Measurements from ENCODE around the gene DISP1.

DISP1 gene

DNA sequence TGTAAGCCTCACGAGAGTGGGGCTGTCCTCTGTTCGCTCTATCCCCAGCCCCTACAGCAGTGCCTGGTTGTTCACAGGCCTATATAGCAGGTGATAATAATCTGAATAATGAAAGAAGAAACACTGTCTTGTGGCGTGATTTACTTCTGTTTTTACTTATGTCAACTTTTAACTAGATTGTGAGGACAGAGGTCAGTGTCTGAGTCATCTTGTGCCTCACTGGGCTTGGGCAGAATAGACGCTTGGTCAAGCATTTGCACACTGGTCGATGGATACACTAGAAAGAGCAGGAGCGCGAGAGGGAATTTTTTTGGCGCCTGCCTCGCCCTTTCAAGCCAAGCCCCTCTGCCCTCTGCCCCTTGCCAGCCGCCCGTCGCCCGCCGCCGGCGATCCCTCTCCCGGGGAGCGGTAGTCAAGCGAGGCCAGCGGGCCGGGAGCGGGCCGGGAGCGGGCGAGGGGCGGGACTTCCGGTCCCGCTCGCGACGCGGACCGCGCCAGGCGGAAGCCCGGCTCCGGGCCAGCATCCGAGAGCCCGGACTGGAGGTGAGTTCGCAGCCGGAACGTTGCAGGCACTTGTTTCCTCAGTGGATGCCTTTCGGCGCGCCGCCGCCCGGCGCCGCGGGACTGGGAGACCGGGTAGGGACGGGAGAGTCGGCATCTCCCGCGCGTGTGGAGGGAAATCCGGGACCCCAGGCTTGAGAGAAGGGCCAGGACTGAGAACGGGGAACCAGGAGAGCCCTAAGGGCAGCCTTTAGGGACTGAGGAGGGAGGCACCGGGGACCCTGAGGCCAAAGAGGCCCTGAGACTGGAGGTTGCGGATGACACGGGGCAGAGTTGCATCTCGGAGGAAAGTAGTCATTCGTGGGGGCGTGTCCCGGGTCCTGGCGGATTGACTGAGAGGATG, at the start of gene DISP1 (continued):
- TF ChIP-seq ZNF776 (tag by site-specific recombination; IDR thresholded peaks at IDR 0.05; ENCODE audit: borderline replicate concordance) (no peak), ZNF585B (tag by site-specific recombination; IDR thresholded peaks at IDR 0.05) (no peak), ZNF350 (tag by site-specific recombination; IDR thresholded peaks at IDR 0.05) (no peak), YY1 (tag by site-specific recombination; IDR thresholded peaks at IDR 0.05) (no peak; the same call in 1 of the 2 replicates), ZNF843 (tag by site-specific recombination; IDR thresholded peaks at IDR 0.05) (no peak), ZNF621 (tag by site-specific recombination; IDR thresholded peaks at IDR 0.05) (no peak), SP7 (tag by site-specific recombination; IDR thresholded peaks at IDR 0.05) (peak; percentile 77), ZNF169 (tag by site-specific recombination; IDR thresholded peaks at IDR 0.05) (no peak), YY2 (tag by site-specific recombination; IDR thresholded peaks at IDR 0.05) (no peak), KLF7 (tag by site-specific recombination; IDR thresholded peaks at IDR 0.05; ENCODE audit: borderline replicate concordance) (no peak), MYNN (tag by site-specific recombination; IDR thresholded peaks at IDR 0.05; ENCODE audit: borderline replicate concordance) (no peak), ZSCAN16 (tag by site-specific recombination; IDR thresholded peaks at IDR 0.05) (no peak), BCL11B (tag by site-specific recombination; IDR thresholded peaks at IDR 0.05; ENCODE audit: low read depth) (no peak), ZFP37 (tag by site-specific recombination; IDR thresholded peaks at IDR 0.05) (peak; percentile 95), ZNF596 (tag by site-specific recombination; IDR thresholded peaks at IDR 0.05) (no peak), ZNF670 (tag by site-specific recombination; IDR thresholded peaks at IDR 0.05; ENCODE audit: low read depth) (no peak), PRDM1 (tag by site-specific recombination; IDR thresholded peaks at IDR 0.05) (no peak), KLF8 (tag by site-specific recombination; IDR thresholded peaks at IDR 0.05) (no peak), ZNF175 (tag by site-specific recombination; IDR thresholded peaks at IDR 0.05) (no peak)
- TF ChIP-seq, protein P1, sequence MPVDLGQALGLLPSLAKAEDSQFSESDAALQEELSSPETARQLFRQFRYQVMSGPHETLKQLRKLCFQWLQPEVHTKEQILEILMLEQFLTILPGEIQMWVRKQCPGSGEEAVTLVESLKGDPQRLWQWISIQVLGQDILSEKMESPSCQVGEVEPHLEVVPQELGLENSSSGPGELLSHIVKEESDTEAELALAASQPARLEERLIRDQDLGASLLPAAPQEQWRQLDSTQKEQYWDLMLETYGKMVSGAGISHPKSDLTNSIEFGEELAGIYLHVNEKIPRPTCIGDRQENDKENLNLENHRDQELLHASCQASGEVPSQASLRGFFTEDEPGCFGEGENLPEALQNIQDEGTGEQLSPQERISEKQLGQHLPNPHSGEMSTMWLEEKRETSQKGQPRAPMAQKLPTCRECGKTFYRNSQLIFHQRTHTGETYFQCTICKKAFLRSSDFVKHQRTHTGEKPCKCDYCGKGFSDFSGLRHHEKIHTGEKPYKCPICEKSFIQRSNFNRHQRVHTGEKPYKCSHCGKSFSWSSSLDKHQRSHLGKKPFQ (tag by site-specific recombination; IDR thresholded peaks at IDR 0.05), result no peak
- TF ChIP-seq, protein P2, sequence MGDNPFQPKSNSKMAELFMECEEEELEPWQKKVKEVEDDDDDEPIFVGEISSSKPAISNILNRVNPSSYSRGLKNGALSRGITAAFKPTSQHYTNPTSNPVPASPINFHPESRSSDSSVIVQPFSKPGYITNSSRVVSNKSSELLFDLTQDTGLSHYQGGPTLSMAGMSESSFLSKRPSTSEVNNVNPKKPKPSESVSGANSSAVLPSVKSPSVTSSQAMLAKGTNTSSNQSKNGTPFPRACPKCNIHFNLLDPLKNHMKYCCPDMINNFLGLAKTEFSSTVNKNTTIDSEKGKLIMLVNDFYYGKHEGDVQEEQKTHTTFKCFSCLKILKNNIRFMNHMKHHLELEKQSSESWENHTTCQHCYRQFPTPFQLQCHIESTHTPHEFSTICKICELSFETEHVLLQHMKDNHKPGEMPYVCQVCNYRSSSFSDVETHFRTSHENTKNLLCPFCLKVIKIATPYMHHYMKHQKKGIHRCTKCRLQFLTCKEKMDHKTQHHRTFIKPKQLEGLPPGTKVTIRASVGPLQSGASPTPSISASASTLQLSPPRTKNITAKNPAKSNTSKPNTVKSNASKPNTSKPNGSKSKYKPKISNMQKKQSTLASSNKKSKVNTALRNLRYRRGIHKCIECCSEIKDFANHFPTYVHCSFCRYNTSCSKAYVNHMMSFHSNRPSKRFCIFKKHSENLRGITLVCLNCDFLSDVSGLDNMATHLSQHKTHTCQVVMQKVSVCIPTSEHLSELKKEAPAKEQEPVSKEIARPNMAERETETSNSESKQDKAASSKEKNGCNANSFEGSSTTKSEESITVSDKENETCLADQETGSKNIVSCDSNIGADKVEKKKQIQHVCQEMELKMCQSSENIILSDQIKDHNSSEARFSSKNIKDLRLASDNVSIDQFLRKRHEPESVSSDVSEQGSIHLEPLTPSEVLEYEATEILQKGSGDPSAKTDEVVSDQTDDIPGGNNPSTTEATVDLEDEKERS (tag by site-specific recombination; IDR thresholded peaks at IDR 0.05), result no peak
- TF ChIP-seq, protein P3, sequence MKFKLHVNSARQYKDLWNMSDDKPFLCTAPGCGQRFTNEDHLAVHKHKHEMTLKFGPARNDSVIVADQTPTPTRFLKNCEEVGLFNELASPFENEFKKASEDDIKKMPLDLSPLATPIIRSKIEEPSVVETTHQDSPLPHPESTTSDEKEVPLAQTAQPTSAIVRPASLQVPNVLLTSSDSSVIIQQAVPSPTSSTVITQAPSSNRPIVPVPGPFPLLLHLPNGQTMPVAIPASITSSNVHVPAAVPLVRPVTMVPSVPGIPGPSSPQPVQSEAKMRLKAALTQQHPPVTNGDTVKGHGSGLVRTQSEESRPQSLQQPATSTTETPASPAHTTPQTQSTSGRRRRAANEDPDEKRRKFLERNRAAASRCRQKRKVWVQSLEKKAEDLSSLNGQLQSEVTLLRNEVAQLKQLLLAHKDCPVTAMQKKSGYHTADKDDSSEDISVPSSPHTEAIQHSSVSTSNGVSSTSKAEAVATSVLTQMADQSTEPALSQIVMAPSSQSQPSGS (tag by site-specific recombination; IDR thresholded peaks at IDR 0.05; ENCODE audit: low read depth), result no peak
- TF ChIP-seq, protein P4, sequence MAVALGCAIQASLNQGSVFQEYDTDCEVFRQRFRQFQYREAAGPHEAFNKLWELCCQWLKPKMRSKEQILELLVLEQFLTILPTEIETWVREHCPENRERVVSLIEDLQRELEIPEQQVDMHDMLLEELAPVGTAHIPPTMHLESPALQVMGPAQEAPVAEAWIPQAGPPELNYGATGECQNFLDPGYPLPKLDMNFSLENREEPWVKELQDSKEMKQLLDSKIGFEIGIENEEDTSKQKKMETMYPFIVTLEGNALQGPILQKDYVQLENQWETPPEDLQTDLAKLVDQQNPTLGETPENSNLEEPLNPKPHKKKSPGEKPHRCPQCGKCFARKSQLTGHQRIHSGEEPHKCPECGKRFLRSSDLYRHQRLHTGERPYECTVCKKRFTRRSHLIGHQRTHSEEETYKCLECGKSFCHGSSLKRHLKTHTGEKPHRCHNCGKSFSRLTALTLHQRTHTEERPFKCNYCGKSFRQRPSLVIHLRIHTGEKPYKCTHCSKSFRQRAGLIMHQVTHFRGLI (tag by site-specific recombination; IDR thresholded peaks at IDR 0.05), result no peak
- TF ChIP-seq, protein P5, sequence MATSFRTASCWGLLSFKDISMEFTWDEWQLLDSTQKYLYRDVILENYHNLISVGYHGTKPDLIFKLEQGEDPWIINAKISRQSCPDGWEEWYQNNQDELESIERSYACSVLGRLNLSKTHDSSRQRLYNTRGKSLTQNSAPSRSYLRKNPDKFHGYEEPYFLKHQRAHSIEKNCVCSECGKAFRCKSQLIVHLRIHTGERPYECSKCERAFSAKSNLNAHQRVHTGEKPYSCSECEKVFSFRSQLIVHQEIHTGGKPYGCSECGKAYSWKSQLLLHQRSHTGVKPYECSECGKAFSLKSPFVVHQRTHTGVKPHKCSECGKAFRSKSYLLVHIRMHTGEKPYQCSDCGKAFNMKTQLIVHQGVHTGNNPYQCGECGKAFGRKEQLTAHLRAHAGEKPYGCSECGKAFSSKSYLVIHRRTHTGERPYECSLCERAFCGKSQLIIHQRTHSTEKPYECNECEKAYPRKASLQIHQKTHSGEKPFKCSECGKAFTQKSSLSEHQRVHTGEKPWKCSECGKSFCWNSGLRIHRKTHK (tag by site-specific recombination; IDR thresholded peaks at IDR 0.05), result no peak
- TF ChIP-seq, protein P6, sequence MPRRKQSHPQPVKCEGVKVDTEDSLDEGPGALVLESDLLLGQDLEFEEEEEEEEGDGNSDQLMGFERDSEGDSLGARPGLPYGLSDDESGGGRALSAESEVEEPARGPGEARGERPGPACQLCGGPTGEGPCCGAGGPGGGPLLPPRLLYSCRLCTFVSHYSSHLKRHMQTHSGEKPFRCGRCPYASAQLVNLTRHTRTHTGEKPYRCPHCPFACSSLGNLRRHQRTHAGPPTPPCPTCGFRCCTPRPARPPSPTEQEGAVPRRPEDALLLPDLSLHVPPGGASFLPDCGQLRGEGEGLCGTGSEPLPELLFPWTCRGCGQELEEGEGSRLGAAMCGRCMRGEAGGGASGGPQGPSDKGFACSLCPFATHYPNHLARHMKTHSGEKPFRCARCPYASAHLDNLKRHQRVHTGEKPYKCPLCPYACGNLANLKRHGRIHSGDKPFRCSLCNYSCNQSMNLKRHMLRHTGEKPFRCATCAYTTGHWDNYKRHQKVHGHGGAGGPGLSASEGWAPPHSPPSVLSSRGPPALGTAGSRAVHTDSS (tag by site-specific recombination; IDR thresholded peaks at IDR 0.05), result no peak
- TF ChIP-seq, protein P7, sequence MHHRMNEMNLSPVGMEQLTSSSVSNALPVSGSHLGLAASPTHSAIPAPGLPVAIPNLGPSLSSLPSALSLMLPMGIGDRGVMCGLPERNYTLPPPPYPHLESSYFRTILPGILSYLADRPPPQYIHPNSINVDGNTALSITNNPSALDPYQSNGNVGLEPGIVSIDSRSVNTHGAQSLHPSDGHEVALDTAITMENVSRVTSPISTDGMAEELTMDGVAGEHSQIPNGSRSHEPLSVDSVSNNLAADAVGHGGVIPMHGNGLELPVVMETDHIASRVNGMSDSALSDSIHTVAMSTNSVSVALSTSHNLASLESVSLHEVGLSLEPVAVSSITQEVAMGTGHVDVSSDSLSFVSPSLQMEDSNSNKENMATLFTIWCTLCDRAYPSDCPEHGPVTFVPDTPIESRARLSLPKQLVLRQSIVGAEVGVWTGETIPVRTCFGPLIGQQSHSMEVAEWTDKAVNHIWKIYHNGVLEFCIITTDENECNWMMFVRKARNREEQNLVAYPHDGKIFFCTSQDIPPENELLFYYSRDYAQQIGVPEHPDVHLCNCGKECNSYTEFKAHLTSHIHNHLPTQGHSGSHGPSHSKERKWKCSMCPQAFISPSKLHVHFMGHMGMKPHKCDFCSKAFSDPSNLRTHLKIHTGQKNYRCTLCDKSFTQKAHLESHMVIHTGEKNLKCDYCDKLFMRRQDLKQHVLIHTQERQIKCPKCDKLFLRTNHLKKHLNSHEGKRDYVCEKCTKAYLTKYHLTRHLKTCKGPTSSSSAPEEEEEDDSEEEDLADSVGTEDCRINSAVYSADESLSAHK (tag by site-specific recombination; IDR thresholded peaks at IDR 0.05), result no peak

All from HEK293 (cell line).